ENCODE results near the gene TMPRSS13.

GRCh38 chr11:117905524-117905923, 23.7 kb downstream of the TMPRSS13 start:
- no peak for TF ChIP-seq CTCF (IDR thresholded peaks at IDR 0.05; ENCODE audit: poor library complexity, severe bottlenecking)
- no peak for TF ChIP-seq EZH2 (IDR thresholded peaks at IDR 0.05; ENCODE audit: borderline replicate concordance, insufficient read depth, low read length, poor library complexity, severe bottlenecking)

All from neural cell (in vitro differentiated cells).